Activated T-cell treated with anti-CD3 and anti-CD28 coated beads, Interleukin-2, amount 50 U/mL, for 24 hours (primary cell): ENCODE results near the gene PCDHGC5.

Experiments used
- DNase-seq: peaks from one replicate; pipeline ENCODE4 v3.0.0-alpha.2; 2020
- H3K27ac Mint-ChIP-seq: 2 replicates; pipeline ENCODE4 v1.8.0; 2020; ENCODE audit warnings: mild to moderate bottlenecking, mixed read lengths
- H3K27me3 Mint-ChIP-seq: 2 replicates; pipeline ENCODE4 v1.8.0; 2020; ENCODE audit warnings: mixed read lengths
- H3K36me3 Mint-ChIP-seq: 2 replicates; pipeline ENCODE4 v1.8.0; 2020; ENCODE audit warnings: low read depth, mixed read lengths
- H3K4me1 Mint-ChIP-seq: 2 replicates; pipeline ENCODE4 v1.8.0; 2020; ENCODE audit warnings: low read depth, mixed read lengths
- H3K4me3 Mint-ChIP-seq: 2 replicates; pipeline ENCODE4 v1.8.0; 2020; ENCODE audit warnings: mild to moderate bottlenecking, moderate library complexity, mixed read lengths
- H3K9me3 Mint-ChIP-seq: 2 replicates; pipeline ENCODE4 v1.8.0; 2020; ENCODE audit warnings: mixed read lengths

Gene PCDHGC5

DNA sequence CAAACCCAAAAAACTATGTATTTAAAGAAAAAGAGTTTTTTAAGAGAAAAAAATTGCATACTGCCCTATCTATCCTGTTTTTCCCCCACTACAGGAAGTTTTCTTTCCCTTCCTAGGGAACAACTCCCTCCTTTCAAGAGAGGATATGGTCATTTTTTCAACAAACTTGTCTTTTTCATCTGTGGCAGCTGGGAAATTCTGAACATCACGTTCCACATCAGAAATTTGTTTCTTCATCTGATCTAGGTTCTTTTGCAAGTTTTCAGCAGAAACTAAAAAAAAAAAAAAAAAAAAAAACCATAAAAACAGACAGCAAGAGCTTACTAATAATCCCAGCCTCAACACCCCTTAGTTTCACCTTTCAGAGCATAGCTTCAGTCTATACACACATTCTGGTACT, 38.5 kb downstream of the PCDHGC5 start:
- Mint-ChIP-seq H3K27me3 (no peaks in the 10 kb centered on the region), H3K27ac (no peak overlapping the region), H3K4me3 (no peak overlapping the region), H3K4me1 (peaks cover 20% of the 10 kb centered on the region), H3K36me3 (no peaks in the 10 kb centered on the region), H3K9me3 (no peaks in the 10 kb centered on the region)
- no peak for DNase-seq

DNA sequence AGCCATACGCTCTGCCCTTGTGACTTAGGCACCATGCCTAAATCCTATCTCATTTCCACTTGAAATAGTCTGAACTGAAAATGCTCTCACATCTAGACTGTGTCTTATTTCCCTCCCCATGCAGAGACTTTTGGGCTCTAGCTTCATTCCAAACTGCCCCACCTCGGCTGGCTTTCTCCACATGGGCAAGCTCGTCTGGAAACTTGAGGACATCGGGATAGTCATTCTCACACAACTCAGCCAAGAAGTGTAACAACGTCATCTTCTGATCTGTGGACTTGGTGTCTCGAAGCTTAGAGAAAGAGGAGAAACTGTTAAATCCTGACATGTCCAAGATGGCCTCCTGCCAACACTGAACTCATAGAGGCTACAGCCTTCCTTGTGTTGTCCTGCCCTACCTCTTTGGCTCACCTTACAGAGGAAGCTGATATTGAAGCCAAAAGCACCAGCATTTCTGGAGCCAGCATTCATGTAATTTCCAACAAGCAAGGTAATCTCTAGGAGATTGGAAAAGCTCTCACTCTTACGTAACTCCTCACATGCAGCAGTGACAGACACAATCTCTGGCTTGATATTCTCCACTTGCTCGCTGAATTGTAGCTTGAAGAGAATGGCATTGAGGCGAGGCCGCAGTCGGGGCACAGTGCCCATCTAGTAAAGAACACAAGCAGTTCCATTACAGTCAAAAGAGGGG, 39.6 kb downstream of the PCDHGC5 start:
- Mint-ChIP-seq H3K27me3 (no peaks in the 10 kb centered on the region), H3K36me3 (no peaks in the 10 kb centered on the region), H3K27ac (no peak overlapping the region), H3K4me3 (no peak overlapping the region), H3K9me3 (no peaks in the 10 kb centered on the region), H3K4me1 (peaks cover 10% of the 10 kb centered on the region)
- no peak for DNase-seq

DNA sequence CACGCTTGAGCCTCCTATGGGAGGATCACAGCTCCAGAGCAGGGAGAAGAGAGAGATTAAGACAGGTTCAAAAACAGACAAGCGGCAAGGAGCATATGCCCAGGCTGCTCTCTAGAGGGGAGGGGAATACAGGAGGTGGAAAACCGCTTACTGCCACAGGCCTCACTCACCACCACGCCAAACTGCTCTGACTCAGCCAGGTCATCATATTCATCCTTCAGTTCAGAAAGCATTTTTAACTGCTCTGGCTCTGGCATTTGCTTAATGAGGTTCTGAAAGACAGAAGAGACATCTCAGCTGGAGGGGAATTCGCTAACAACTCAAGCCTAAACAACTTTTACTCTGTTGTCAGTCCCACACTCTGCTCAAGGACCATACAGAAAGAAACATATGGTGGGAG, 40.1 kb downstream of the PCDHGC5 start:
- Mint-ChIP-seq H3K27me3 (no peaks in the 10 kb centered on the region), H3K27ac (no peak overlapping the region), H3K4me3 (no peak overlapping the region), H3K36me3 (no peaks in the 10 kb centered on the region), H3K9me3 (no peaks in the 10 kb centered on the region), H3K4me1 (peaks cover 10% of the 10 kb centered on the region)
- no peak for DNase-seq

DNA sequence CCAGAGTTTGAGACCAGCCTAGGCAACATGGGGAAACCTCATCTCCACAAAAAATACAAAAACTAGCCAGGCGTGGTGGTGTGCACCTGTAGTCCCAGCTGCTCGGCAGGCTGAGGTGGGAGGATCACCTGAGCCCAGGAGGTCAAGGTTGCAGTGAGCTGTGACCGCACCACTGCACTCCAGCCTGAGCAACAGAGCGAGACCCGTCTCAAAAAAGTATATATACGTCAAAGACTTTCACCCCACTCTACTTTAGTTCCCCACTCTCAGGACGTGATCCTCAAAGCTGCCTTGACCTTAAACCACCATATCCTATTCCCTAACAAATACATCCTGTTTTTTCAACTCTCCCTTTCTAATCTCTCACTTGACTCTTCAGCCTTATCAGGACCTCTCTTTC, 41.0 kb downstream of the PCDHGC5 start:
- H3K36me3 Mint-ChIP-seq: no peaks in the 10 kb centered on the region
- H3K4me3 Mint-ChIP-seq: no peak overlapping the region
- H3K27me3 Mint-ChIP-seq: no peaks in the 10 kb centered on the region
- H3K9me3 Mint-ChIP-seq: no peaks in the 10 kb centered on the region
- H3K4me1 Mint-ChIP-seq: peaks cover 10% of the 10 kb centered on the region
- H3K27ac Mint-ChIP-seq: no peak overlapping the region
- no peak for DNase-seq

DNA sequence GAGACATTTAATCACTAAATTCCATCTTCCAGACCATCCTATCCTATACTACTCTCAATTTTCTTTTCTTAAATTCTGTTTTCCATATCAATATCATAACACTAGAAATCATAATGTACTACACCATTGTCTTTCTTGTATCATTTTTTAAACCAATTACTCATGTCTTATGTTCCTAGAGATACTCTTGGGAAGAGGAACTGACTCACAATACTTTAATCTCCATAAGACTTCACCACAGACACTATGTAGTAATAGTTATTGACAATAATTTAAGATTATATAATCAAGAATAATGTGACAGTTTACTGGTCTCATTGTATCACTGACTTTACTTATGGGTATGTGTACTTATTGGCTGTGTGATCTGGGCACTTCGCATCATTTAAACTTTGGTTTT, 43.8 kb downstream of the PCDHGC5 start:
- no peaks in the 10 kb centered on the region for H3K27me3 Mint-ChIP-seq
- H3K4me1 Mint-ChIP-seq: peaks cover 6% of the 10 kb centered on the region
- H3K9me3 Mint-ChIP-seq: no peaks in the 10 kb centered on the region
- no peak overlapping the region for H3K4me3 Mint-ChIP-seq
- H3K27ac Mint-ChIP-seq: no peak overlapping the region
- peaks cover 4% of the 10 kb centered on the region for H3K36me3 Mint-ChIP-seq
- DNase-seq: no peak

DNA sequence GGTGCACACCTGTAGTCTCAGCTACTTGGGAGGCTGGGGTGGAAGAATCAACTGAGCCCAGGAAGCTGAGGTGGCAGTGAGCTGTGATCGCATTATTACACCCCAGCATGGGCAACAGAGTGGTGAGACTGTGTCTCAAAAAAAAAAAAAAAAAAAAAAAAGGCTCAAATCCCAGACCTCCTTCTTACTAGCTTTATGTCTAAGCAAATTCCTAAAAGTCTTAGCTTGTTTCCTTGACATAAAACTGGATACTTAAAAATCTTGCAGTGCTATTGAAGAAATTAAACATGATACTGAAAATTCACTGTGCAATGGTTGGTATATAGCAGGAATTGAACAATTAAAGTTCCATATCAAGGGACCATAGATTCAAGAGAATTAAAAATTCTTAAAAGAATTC, 45.0 kb downstream of the PCDHGC5 start:
- peaks cover 6% of the 10 kb centered on the region for H3K4me1 Mint-ChIP-seq
- no peak overlapping the region for H3K27ac Mint-ChIP-seq
- DNase-seq: no peak
- peaks cover 10% of the 10 kb centered on the region for H3K36me3 Mint-ChIP-seq
- no peaks in the 10 kb centered on the region for H3K9me3 Mint-ChIP-seq
- H3K4me3 Mint-ChIP-seq: no peak overlapping the region
- no peaks in the 10 kb centered on the region for H3K27me3 Mint-ChIP-seq

DNA sequence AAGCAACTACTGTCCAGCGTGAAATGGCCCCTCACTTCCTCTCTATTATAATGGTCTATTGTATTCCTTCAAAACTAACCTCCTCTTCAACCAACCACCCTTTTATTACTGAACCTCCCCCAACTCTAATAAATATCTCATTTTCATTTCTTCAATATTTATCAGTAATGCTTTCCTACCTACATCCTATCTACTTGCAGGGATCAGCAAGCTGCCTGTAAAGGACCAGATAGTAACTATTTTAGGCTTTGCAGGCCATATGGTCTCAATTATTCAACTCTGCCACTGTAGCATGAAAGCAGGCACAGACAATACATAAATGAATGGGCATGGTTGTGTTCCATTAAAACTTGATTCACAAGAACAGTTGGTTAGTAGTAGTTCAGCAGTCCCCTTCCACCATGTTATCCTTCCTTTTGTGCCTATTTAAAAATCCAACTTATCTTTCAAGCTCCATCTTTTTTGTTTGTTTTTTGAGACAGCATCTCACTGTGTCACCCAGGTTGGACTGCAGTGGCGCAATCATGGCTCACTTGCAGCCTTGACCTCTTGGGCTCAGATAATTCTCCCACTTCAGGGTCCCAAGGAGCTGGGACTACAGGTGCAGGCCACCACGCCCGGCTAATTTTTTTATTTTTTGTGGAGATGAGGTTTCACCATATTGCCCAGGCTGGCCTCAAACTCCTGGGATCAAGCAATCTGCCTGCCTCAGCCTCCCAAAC, 45.8 kb downstream of the PCDHGC5 start:
- Mint-ChIP-seq H3K4me3 (no peak overlapping the region), H3K9me3 (no peaks in the 10 kb centered on the region), H3K27me3 (no peaks in the 10 kb centered on the region), H3K4me1 (peaks cover 9% of the 10 kb centered on the region), H3K27ac (peak overlapping the region; percentile 70), H3K36me3 (peaks cover 17% of the 10 kb centered on the region)
- DNase-seq: no peak
